CD4-positive, CD25-positive, alpha-beta regulatory T cell (primary cell): Measurements from ENCODE around the gene AIG1. TPM values are rescaled to one million over a fixed set of nuclear protein-coding genes. Genes with fewer than 3 reads are reported as not detected.
"Not testable (repeated sequence)": the region's sequence is repeated elsewhere in the genome, so short reads cannot be mapped to it uniquely, and the experiment has no call there.

Experiments
- ATAC-seq, 2 donors: fragments of 150-1000 bp; cut with Tn5 transposase; one replicate each; pipeline ENCODE4 v1.10.0; 2021; ENCODE audit warnings: low read depth in 2 of 2, moderate number of reproducible peaks in 2 of 2, moderate library complexity in 1 of 2
- DNase-seq, 3 donors: peaks; one replicate each; pipeline versions ENCODE4 v3.0.0 to v3.0.0-alpha.2; 2012 to 2022; ENCODE audit warnings: mixed read lengths in 1 of 3
- H3K27ac ChIP-seq: one replicate; pipeline ENCODE4 v1.7.0; 2013; ENCODE audit warnings: mild to moderate bottlenecking, low read length; ENCODE audit not compliant: insufficient read depth, poor library complexity, severe bottlenecking
- H3K27me3 ChIP-seq: one replicate; pipeline ENCODE4 v1.7.0; 2013; ENCODE audit warnings: low read length; ENCODE audit not compliant: control insufficient read depth, insufficient read depth
- H3K36me3 ChIP-seq: one replicate; pipeline ENCODE4 v1.7.0; 2013; ENCODE audit warnings: mild to moderate bottlenecking, low read length, moderate library complexity; ENCODE audit not compliant: control insufficient read depth, insufficient read depth
- H3K4me1 ChIP-seq: 2 replicates; pipeline ENCODE4 v1.7.0; 2013; ENCODE audit warnings: mild to moderate bottlenecking, low read length; ENCODE audit not compliant: insufficient read depth, control insufficient read depth, poor library complexity, severe bottlenecking
- H3K4me3 ChIP-seq: one replicate; pipeline ENCODE4 v1.7.0; 2013; ENCODE audit warnings: low read depth, mild to moderate bottlenecking, low read length, moderate library complexity
- H3K9me3 ChIP-seq, 2 experiments: 1 replicate in 1 of 2; 2 replicates in 1 of 2; pipeline ENCODE4 v1.7.0; 2013; ENCODE audit warnings: low read length in 2 of 2, mild to moderate bottlenecking in 1 of 2, moderate library complexity in 1 of 2; ENCODE audit not compliant: control insufficient read depth in 2 of 2
- H3K27ac Mint-ChIP-seq, 3 donors: one replicate each; pipeline ENCODE4 v1.8.0; 2020 to 2022; ENCODE audit warnings: mild to moderate bottlenecking in 3 of 3, mixed read lengths in 3 of 3, moderate library complexity in 2 of 3
- H3K27me3 Mint-ChIP-seq: one replicate; pipeline ENCODE4 v1.8.0; 2022; ENCODE audit warnings: mild to moderate bottlenecking, mixed read lengths
- H3K36me3 Mint-ChIP-seq: one replicate; pipeline ENCODE4 v1.8.0; 2020; ENCODE audit warnings: mixed read lengths
- H3K4me1 Mint-ChIP-seq, 4 donors: one replicate each; pipeline ENCODE4 v1.8.0; 2020 to 2022; ENCODE audit warnings: mixed read lengths in 4 of 4, mild to moderate bottlenecking in 1 of 4
- H3K4me3 Mint-ChIP-seq, 4 donors: one replicate each; pipeline ENCODE4 v1.8.0; 2020 to 2022; ENCODE audit warnings: mild to moderate bottlenecking in 4 of 4, mixed read lengths in 4 of 4, moderate library complexity in 3 of 4
- H3K9me3 Mint-ChIP-seq, 7 donors: one replicate each; pipeline ENCODE4 v1.8.0; 2020 to 2022; ENCODE audit warnings: mixed read lengths in 7 of 7, mild to moderate bottlenecking in 3 of 7, moderate library complexity in 2 of 7
- polyA plus RNA-seq, 4 donors: library from polyadenylated mRNA; unstranded; fragments of 300-500 nt; fragmentation: Illumina TruSeq; gene quantifications; one replicate each; pipeline ENCODE4 v1.2.3, GENCODE V29; 2021
- total RNA-seq: library from RNA; stranded (reverse); gene quantifications from one replicate; pipeline ENCODE4 v1.2.3, GENCODE V29; 2022

The AIG1 gene
- total and polyA plus RNA-seq, 5 donors from 2014 or later = 4.2 to 19.6 (median 13.9) TPM

DNA sequence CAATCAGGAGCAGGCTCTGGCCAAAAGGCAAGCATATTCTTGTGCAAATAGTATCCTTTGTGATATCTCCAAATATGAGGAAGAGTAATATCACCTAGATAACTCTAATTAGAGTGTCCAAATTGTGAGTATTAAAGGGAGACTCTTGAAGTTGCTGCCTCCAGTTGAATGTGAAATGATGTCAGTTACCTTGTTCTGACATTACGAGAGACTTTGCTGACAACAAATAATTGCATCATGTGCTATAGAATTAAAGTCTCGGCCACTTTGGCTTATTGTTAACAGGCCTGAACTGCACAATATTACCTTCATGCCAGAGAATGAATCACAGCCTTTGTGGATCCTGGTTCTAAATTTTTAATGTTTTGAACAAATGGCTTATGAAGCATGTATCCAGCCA is 106.5 kb downstream of the AIG1 start:
- Mint-ChIP-seq H3K4me1 (no peaks in the 10 kb centered on the region), H3K27ac (no peak overlapping the region), H3K27me3 (no peaks in the 10 kb centered on the region), H3K4me3 (no peak overlapping the region), H3K9me3 (peaks cover 0 to 1% (median 0%) of the 10 kb centered on the region in 7 donors), H3K36me3 (peaks cover 17% of the 10 kb centered on the region)
- ATAC-seq (no peak), DNase-seq (no peak)
- Histone ChIP-seq H3K27ac (no peak overlapping the region), H3K9me3 (no peaks in the 10 kb centered on the region), H3K36me3 (peaks cover 4% of the 10 kb centered on the region), H3K4me1 (no peaks in the 10 kb centered on the region), H3K27me3 (no peaks in the 10 kb centered on the region), H3K4me3 (no peak overlapping the region)

DNA sequence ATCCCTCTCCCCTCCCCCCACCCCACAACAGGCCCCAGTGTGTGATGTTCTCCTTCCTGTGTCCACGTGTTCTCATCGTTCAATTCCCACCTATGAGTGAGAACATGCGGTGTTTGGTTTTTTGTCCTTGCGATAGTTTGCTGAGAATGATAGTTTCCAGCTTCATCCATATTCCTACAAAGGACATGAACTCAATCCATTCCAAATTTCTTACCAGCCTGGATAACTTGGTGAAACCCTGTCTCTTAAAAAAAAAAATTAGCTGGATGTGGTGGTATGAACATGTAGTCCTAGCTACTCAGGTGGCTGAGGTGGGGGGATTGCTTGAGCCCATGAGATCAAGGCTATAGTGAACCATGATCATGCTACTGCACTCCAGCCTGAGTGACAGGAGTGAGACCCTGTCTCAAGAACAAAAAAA is 107.7 kb downstream of the AIG1 start:
- H3K27ac ChIP-seq, H3K27me3 ChIP-seq, H3K4me3 ChIP-seq, H3K9me3 ChIP-seq, DNase-seq, H3K27me3 Mint-ChIP-seq, H3K36me3 ChIP-seq, H3K9me3 Mint-ChIP-seq, H3K4me1 ChIP-seq, H3K27ac Mint-ChIP-seq, ATAC-seq, H3K4me1 Mint-ChIP-seq, H3K4me3 Mint-ChIP-seq: not testable (repeated sequence)
- H3K36me3 Mint-ChIP-seq = peaks cover 27% of the 10 kb centered on the region

DNA sequence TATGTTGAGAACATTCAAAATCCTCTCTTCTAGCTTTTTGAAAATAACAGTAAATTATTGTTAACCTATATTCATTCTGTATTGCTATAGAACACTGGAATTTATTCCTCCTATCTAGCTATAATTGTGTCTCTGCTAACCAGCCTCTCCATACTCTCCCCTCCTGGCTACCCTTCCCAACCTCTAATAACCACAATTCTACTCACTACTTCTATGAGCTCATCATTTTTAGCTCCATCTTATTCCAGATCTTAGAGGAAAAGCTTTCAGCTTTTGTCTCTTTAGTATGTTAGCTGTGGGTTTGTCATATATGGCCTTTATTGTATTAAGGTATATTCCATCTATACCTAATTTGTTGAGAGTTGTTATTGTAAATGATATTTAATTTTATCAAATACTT is 108.8 kb downstream of the AIG1 start:
- Mint-ChIP-seq H3K27ac (peak overlapping the region in 1 of 3 donors; percentile 38), H3K9me3 (peaks cover 0 to 6% (median 3%) of the 10 kb centered on the region in 7 donors), H3K4me1 (peaks cover 0 to 1% (median 0%) of the 10 kb centered on the region in 4 donors), H3K4me3 (no peak overlapping the region), H3K27me3 (no peaks in the 10 kb centered on the region), H3K36me3 (peaks cover 33% of the 10 kb centered on the region)
- Histone ChIP-seq H3K27ac (no peak overlapping the region), H3K4me1 (no peaks in the 10 kb centered on the region), H3K27me3 (no peaks in the 10 kb centered on the region), H3K36me3 (peaks cover 4% of the 10 kb centered on the region), H3K9me3 (no peaks in the 10 kb centered on the region), H3K4me3 (no peak overlapping the region)
- ATAC-seq (no peak), DNase-seq (no peak)

DNA sequence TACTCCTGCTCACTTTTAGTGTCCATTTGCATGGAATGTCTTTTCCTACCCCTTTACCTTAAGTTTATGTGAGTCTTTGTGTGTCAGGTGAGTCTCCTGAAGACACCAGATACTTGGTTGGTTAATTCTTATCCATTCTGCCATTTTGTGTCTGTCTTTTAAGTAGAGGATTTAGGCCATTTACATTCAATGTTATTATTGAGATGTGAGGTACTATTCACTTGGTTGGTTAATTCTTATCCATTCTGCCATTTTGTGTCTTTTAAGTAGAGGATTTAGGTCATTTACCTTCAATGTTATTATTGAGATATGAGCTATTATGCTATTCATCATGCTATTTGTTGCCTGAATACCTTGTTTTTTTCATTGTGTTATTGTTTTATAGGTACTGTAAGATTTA is 113.8 kb downstream of the AIG1 start:
- no peak overlapping the region for H3K4me3 Mint-ChIP-seq

DNA sequence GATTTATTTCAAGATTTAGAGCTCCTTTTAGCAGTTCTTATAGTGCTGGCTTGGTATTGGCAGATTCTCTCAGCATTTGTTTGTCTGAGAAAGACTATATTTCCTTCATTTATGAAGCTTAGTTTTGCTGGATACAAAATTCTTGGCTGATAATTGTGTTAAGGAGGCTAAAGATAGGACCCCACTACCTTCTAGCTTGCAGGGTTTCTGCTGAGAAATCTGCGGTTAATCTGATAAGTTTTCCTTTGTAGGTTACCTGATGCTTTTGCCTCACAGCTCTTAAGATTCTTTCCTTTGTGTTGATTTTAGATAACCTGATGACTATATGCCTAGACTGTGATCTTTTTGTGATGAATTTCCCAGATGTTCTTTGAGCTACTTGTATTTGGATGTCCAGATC is 114.3 kb downstream of the AIG1 start:
- no peak overlapping the region for H3K4me3 Mint-ChIP-seq
- Histone ChIP-seq H3K4me1 (no peaks in the 10 kb centered on the region), H3K27me3 (no peaks in the 10 kb centered on the region), H3K36me3 (no peaks in the 10 kb centered on the region), H3K27ac (no peak overlapping the region), H3K9me3 (peaks cover 5 to 14% of the 10 kb centered on the region in 2 experiments), H3K4me3 (no peak overlapping the region)
- no peak for DNase-seq
- no peak for ATAC-seq
- peaks cover 2 to 25% (median 8%) of the 10 kb centered on the region in 7 donors for H3K9me3 Mint-ChIP-seq
- H3K27ac Mint-ChIP-seq = no peak overlapping the region
- H3K36me3 Mint-ChIP-seq = peaks cover 53% of the 10 kb centered on the region
- H3K4me1 Mint-ChIP-seq = peaks cover 0 to 8% (median 2%) of the 10 kb centered on the region in 4 donors
- no peaks in the 10 kb centered on the region for H3K27me3 Mint-ChIP-seq

More for the DNA sequence above, 113.8 kb downstream of the AIG1 start:
- no peaks in the 10 kb centered on the region for H3K4me1 ChIP-seq
- H3K36me3 ChIP-seq = no peaks in the 10 kb centered on the region
- Mint-ChIP-seq H3K36me3 (peaks cover 54% of the 10 kb centered on the region), H3K9me3 (peaks cover 2 to 25% (median 8%) of the 10 kb centered on the region in 7 donors), H3K4me1 (peaks cover 0 to 8% (median 2%) of the 10 kb centered on the region in 4 donors), H3K27ac (no peak overlapping the region), H3K27me3 (no peaks in the 10 kb centered on the region)
- H3K27me3 ChIP-seq = no peaks in the 10 kb centered on the region
- ATAC-seq = no peak
- H3K4me3 ChIP-seq = no peak overlapping the region
- H3K27ac ChIP-seq = no peak overlapping the region
- no peak for DNase-seq
- H3K9me3 ChIP-seq = peaks cover 5 to 14% of the 10 kb centered on the region in 2 experiments

DNA sequence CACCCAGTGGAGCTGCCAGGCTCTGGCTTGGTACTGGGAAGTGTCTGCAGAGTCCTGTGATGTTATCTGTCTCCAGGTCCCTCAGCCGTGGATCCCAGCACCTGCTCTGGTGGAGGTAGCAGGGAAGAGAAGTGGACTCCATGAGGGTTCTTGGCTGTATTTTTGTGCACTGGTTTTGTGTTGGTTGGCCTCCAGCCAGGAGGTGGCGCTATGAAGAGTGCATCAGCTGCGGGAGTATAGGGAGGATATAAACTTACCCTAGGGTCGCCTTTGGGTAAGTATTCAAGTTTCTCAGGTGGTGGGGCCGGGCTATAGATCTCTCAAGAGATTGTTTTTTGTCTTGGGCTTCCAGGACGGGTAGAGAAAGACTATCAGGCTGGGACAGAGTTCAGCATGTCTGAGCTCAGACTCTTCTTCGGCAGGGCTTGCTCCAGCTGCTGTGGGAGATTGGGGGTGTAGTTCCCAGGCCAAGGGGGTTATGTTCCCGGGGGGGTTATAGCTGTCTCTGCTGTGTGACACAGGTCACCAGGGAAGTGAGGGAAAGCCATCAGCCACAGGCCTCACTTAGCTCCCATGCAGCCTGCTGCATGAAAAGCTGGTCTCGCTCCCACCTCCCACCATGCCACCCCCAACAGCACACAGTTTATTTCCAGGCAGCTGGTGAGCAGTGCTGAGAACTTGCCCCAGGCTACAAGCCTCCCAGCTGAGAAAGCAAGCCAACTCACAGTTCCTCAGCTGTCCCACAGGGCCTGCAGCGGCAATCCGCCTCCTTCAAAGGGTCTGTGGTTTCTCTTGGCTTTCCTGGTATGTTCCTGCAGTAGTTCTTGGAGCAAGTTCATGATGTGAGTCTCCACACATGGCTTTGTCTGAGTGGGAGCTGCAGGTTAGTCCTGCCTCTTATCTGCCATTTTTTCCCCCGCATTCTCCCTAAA is 115.7 kb downstream of the AIG1 start:
- Histone ChIP-seq H3K36me3 (no peaks in the 10 kb centered on the region), H3K4me3 (no peak overlapping the region), H3K4me1 (no peaks in the 10 kb centered on the region), H3K9me3 (peaks cover 5 to 14% of the 10 kb centered on the region in 2 experiments), H3K27me3 (no peaks in the 10 kb centered on the region), H3K27ac (no peak overlapping the region)
- peaks cover 2 to 25% (median 8%) of the 10 kb centered on the region in 7 donors for H3K9me3 Mint-ChIP-seq
- H3K27ac Mint-ChIP-seq = no peak overlapping the region
- DNase-seq = no peak
- H3K27me3 Mint-ChIP-seq = no peaks in the 10 kb centered on the region
- peaks cover 0 to 8% (median 2%) of the 10 kb centered on the region in 4 donors for H3K4me1 Mint-ChIP-seq
- H3K36me3 Mint-ChIP-seq = peaks cover 53% of the 10 kb centered on the region
- no peak for ATAC-seq
- H3K4me3 Mint-ChIP-seq = no peak overlapping the region

DNA sequence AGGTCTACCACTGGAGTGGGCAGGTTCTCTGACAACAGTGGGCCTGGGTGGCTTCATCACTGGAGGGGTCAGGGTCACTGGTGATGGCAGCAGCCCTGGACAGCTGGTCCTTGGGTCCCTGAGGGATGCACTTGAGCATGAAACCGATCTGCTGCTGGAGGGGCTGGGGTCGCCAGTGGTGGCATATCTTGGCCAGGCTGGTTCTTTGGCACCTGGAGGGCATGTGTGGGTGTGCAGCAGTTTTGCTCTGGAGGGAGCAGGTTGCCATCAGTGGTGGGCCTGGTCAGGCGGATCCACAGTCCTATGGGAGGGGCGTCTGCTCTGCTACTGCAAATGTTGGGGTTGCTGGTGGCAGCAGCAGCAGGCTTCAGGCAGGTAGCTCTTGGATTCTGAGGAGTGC is 117.0 kb downstream of the AIG1 start:
- H3K4me1 ChIP-seq = no peaks in the 10 kb centered on the region

More for the DNA sequence above, 117.0 kb downstream of the AIG1 start:
- Mint-ChIP-seq H3K27ac (no peak overlapping the region), H3K27me3 (no peaks in the 10 kb centered on the region), H3K4me3 (no peak overlapping the region), H3K9me3 (peaks cover 2 to 25% (median 8%) of the 10 kb centered on the region in 7 donors), H3K4me1 (peaks cover 0 to 8% (median 2%) of the 10 kb centered on the region in 4 donors), H3K36me3 (peaks cover 52% of the 10 kb centered on the region)
- Histone ChIP-seq H3K4me3 (no peak overlapping the region), H3K27me3 (no peaks in the 10 kb centered on the region), H3K27ac (no peak overlapping the region), H3K36me3 (no peaks in the 10 kb centered on the region), H3K9me3 (peaks cover 5 to 14% of the 10 kb centered on the region in 2 experiments)
- DNase-seq (no peak), ATAC-seq (no peak)
